GM12875 (cell line): ENCODE data around the gene PEMT.

ENCODE experiments used
- H3K4me3 ChIP-seq: one replicate; pipeline ENCODE4 v1.5.1; 2011; ENCODE audit warnings: low read depth, low read length, control low read depth
- CTCF ChIP-seq: IDR thresholded peaks from 2 replicates; pipeline ENCODE4 v1.5.1; 2011; ENCODE audit warnings: low read depth, mild to moderate bottlenecking, control low read depth, inconsistent platforms, low read length, moderate library complexity, borderline replicate concordance; ENCODE audit not compliant: insufficient read depth

PEMT gene

GRCh38 chr17:17516941-17517720 is 74.4 kb downstream of the PEMT start:
- no peak overlapping the region for H3K4me3 ChIP-seq

GRCh38 chr17:17515934-17516930 is 75.3 kb downstream of the PEMT start:
- no peak for TF ChIP-seq CTCF

More at GRCh38 chr17:17516941-17517720, 74.4 kb downstream of the PEMT start:
- TF ChIP-seq CTCF: no peak

GRCh38 chr17:17514993-17515933 is 76.2 kb downstream of the PEMT start:
- no peak for TF ChIP-seq CTCF
- H3K4me3 ChIP-seq: no peak overlapping the region

More at GRCh38 chr17:17515934-17516930, 75.3 kb downstream of the PEMT start:
- no peak overlapping the region for H3K4me3 ChIP-seq

- no peak for TF ChIP-seq CTCF
- no peak overlapping the region for H3K4me3 ChIP-seq
These were observed 77.0 kb downstream of the PEMT start for GRCh38 chr17:17514361-17514992.

GRCh38 chr17:17513626-17514025 is 77.9 kb downstream of the PEMT start:
- no peak for TF ChIP-seq CTCF

GRCh38 chr17:17512866-17513265 is 78.6 kb downstream of the PEMT start:
- no peak overlapping the region for H3K4me3 ChIP-seq
- no peak for TF ChIP-seq CTCF

More at GRCh38 chr17:17513626-17514025, 77.9 kb downstream of the PEMT start:
- H3K4me3 ChIP-seq: no peak overlapping the region
